ENCODE data around the gene MAB21L3. TPM values are rescaled to one million over a fixed set of nuclear protein-coding genes. Genes with fewer than 3 reads are reported as not detected.

The MAB21L3 gene
- total and polyA plus RNA-seq, 2 of the 13 experiments (the other 11 are each of a cell fraction or from before 2014, with no cell fraction given), result 0.55 to 4.1 TPM

DNA sequence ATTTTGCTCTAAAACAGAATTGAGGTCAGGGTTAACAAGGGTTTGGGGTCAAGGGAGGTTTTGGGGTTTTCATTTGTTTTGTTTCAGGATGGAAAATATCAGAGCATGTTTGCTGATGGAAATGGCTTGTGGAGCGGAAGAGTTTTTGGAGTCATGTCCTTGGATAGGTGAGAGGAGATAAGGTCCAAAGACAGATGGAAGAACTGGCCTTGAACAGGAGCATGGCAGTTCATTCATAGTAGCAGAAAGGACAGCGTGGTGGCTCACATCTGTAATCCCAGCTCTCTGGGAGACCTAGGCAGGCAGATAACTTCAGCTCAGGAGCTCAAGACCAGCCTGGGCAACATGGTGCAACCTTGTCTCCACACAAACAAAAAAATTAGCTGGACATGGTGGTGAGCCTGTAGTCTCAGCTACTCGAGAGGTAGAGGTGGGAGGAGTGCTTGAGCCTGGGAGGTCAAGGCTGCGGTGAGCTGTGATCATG lies 65.1 kb downstream of the MAB21L3 start (continued):
- TF ChIP-seq, protein P1, sequence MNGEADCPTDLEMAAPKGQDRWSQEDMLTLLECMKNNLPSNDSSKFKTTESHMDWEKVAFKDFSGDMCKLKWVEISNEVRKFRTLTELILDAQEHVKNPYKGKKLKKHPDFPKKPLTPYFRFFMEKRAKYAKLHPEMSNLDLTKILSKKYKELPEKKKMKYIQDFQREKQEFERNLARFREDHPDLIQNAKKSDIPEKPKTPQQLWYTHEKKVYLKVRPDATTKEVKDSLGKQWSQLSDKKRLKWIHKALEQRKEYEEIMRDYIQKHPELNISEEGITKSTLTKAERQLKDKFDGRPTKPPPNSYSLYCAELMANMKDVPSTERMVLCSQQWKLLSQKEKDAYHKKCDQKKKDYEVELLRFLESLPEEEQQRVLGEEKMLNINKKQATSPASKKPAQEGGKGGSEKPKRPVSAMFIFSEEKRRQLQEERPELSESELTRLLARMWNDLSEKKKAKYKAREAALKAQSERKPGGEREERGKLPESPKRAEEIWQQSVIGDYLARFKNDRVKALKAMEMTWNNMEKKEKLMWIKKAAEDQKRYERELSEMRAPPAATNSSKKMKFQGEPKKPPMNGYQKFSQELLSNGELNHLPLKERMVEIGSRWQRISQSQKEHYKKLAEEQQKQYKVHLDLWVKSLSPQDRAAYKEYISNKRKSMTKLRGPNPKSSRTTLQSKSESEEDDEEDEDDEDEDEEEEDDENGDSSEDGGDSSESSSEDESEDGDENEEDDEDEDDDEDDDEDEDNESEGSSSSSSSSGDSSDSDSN (CRISPR knock-in tag; IDR thresholded peaks at IDR 0.05), result no peak
- peak; percentile 90; the same call in 1 of the 2 replicates for TF ChIP-seq THRA (CRISPR knock-in tag; IDR thresholded peaks at IDR 0.05; ENCODE audit: borderline replicate concordance)
- no peak for TF ChIP-seq ZNF543 (CRISPR knock-in tag; IDR thresholded peaks at IDR 0.05)
- no peak for TF ChIP-seq PREB (CRISPR knock-in tag; IDR thresholded peaks at IDR 0.05)
- no peak for TF ChIP-seq ZNF224 (CRISPR knock-in tag; IDR thresholded peaks at IDR 0.05)
- TF ChIP-seq ZFY (CRISPR knock-in tag; IDR thresholded peaks at IDR 0.05), result no peak
- TF ChIP-seq MIER3 (CRISPR knock-in tag; IDR thresholded peaks at IDR 0.05; ENCODE audit: borderline replicate concordance), result peak; percentile 27; the same call in 1 of the 2 replicates
- TF ChIP-seq IKZF1 (IDR thresholded peaks at IDR 0.05), result no peak
- TF ChIP-seq HNF1A (IDR thresholded peaks at IDR 0.05; ENCODE audit: low read depth), result no peak
- peak; percentile 86 for TF ChIP-seq HNF1A (CRISPR knock-in tag; IDR thresholded peaks at IDR 0.05; ENCODE audit: borderline replicate concordance)
- TF ChIP-seq ZBTB1 (CRISPR knock-in tag; IDR thresholded peaks at IDR 0.05; ENCODE audit: borderline replicate concordance), result no peak
- peak; percentile 95 for TF ChIP-seq ZNF644 (CRISPR knock-in tag; IDR thresholded peaks at IDR 0.05; ENCODE audit: low read depth)
- no peak for TF ChIP-seq EHMT2 (IDR thresholded peaks at IDR 0.05; ENCODE audit: borderline replicate concordance, low read depth, low read length)
- TF ChIP-seq ZNF652 (CRISPR knock-in tag; IDR thresholded peaks at IDR 0.05; ENCODE audit: borderline replicate concordance, low read depth), result no peak
- 0 out of 2 replicates have a peak, but pooled peaks have one; percentile 27 for TF ChIP-seq ZSCAN25 (CRISPR knock-in tag; IDR thresholded peaks at IDR 0.05)
- no peak for TF ChIP-seq KLF6 (CRISPR knock-in tag; IDR thresholded peaks at IDR 0.05)
- TF ChIP-seq ZNF546 (CRISPR knock-in tag; conservative IDR thresholded peaks at IDR 0.05), result no peak
- no peak; the same call in 1 of the 2 replicates for TF ChIP-seq SOX13 (IDR thresholded peaks at IDR 0.05)
- TF ChIP-seq SOX13 (CRISPR knock-in tag; conservative IDR thresholded peaks at IDR 0.05 in 1 of 2, IDR thresholded peaks at IDR 0.05 in 1 of 2), result peak in 1 of 2 experiments; percentile 91; a peak in 2 of 4 replicates
- peak; percentile 70 for TF ChIP-seq ZMYM4 (CRISPR knock-in tag; IDR thresholded peaks at IDR 0.05)
- TF ChIP-seq CBFB (CRISPR knock-in tag; IDR thresholded peaks at IDR 0.05), result 0 out of 2 replicates have a peak, but pooled peaks have one; percentile 19
- peak; percentile 49; the same call in 1 of the 2 replicates for TF ChIP-seq PPARG (CRISPR knock-in tag; conservative IDR thresholded peaks at IDR 0.05)
- no peak for TF ChIP-seq GTF2F1 (IDR thresholded peaks at IDR 0.05; ENCODE audit: low read length)
- TF ChIP-seq SRY (CRISPR knock-in tag; IDR thresholded peaks at IDR 0.05), result no peak
